HCT116 (cell line): ENCODE results near the gene SGIP1. TPM values are rescaled to one million over a fixed set of nuclear protein-coding genes. Genes with fewer than 3 reads are reported as not detected.

Experiments
- ATAC-seq: fragments of 200-7000 bp; cut with Tn5 transposase; 2 replicates; pipeline ENCODE4 v1.9.1; 2020; ENCODE audit warnings: mild to moderate bottlenecking, moderate library complexity
- BruUV-seq: library from RNA; stranded (reverse); fragments of 400-500 nt; replicated peaks from 2 replicates; lab custom pipeline; 2021; lab: Mats Ljungman, UMichigan
- CTCF ChIA-PET: fragments of 300-600 bp; sonication (Branson Sonifier 250); formaldehyde crosslinking; loops from one replicate; lab custom pipeline; 2021; ENCODE audit warnings: antibody characterized with exemption; lab: Charles Lee
- POLR2A ChIA-PET: fragments of 300-600, 350-600 bp; sonication (Branson Sonifier 250); formaldehyde crosslinking; loops from one replicate; lab custom pipeline; 2021; ENCODE audit warnings: antibody characterized with exemption; lab: Charles Lee
- RAD21 ChIA-PET, 2 experiments: fragments of 300-600 bp; sonication (Branson Sonifier 250); formaldehyde crosslinking; loops; one replicate each; lab custom pipeline; 2023; ENCODE audit warnings: low total read pairs in 2 of 2; ENCODE audit not compliant: uncharacterized antibody in 2 of 2, unreplicated experiment in 2 of 2, low non-redundant PET in 1 of 2; lab: Charles Lee
- DNase-seq: peaks from one replicate; pipeline ENCODE4 v3.0.0-alpha.2; 2010; ENCODE audit warnings: low read depth, low spot score
- H2AFZ ChIP-seq: fragments of 200-600 bp; shearing (Covaris generic), sonication (generic); 2 replicates; pipeline ENCODE4 v1.6.1; 2017; ENCODE audit warnings: low read depth, mixed run types, mixed read lengths, antibody characterized with exemption, low read length; ENCODE audit not compliant: poor library complexity, severe bottlenecking
- H3K27ac ChIP-seq: 2 replicates; pipeline ENCODE4 v1.5.1; 2012; ENCODE audit warnings: low read depth, low read length
- H3K27me3 ChIP-seq: fragments of 200-600 bp; sonication (generic); 2 replicates; pipeline ENCODE4 v1.6.1; 2016; ENCODE audit warnings: mixed run types, low read length, mixed read lengths; ENCODE audit not compliant: insufficient read depth
- H3K36me3 ChIP-seq, 2 experiments: fragments of 200-500 bp in 1 of 2; fragments of 200-600 bp in 1 of 2; sonication (Bioruptor generic) in 1 of 2; sonication (generic) in 1 of 2; 2 replicates each; pipeline versions ENCODE4 v1.5.1 to v1.6.1; 2014 to 2016; ENCODE audit warnings: low read length in 2 of 2, inconsistent platforms in 1 of 2, mixed read lengths in 1 of 2, mixed run types in 1 of 2; ENCODE audit not compliant: insufficient read depth in 2 of 2, control insufficient read depth in 1 of 2
- H3K4me1 ChIP-seq, 2 experiments: fragments of 200-600 bp in 1 of 2; sonication (generic) in 1 of 2; 2 replicates each; pipeline versions ENCODE4 v1.5.1 to v1.6.1; 2012 to 2017; ENCODE audit warnings: low read length in 2 of 2, inconsistent platforms in 1 of 2, mild to moderate bottlenecking in 1 of 2, mixed read lengths in 1 of 2, mixed run types in 1 of 2, moderate library complexity in 1 of 2; ENCODE audit not compliant: insufficient read depth in 2 of 2, control insufficient read depth in 1 of 2
- H3K4me2 ChIP-seq: fragments of 200-600 bp; sonication (generic); 2 replicates; pipeline ENCODE4 v1.6.1; 2017; ENCODE audit warnings: mixed run types, low read length, mixed read lengths
- H3K4me3 ChIP-seq, 2 experiments: fragments of 200-600 bp in 1 of 2; sonication (generic) in 1 of 2; replicated peaks in 1 of 2; 2 replicates each; pipeline ENCODE4 v1.5.1; 2011 to 2016; ENCODE audit warnings: low read length in 2 of 2, control low read depth in 1 of 2, low read depth in 1 of 2, mild to moderate bottlenecking in 1 of 2, mixed read lengths in 1 of 2, mixed run types in 1 of 2
- H3K79me2 ChIP-seq: fragments of 200-600 bp; sonication (generic); 2 replicates; pipeline ENCODE4 v1.6.1; 2017; ENCODE audit warnings: mild to moderate bottlenecking, mixed run types, low read length, moderate library complexity, mixed read lengths; ENCODE audit not compliant: insufficient read depth
- H3K9ac ChIP-seq: fragments of 200-600 bp; sonication (generic); 2 replicates; pipeline ENCODE4 v1.6.1; 2016; ENCODE audit warnings: low read length, mixed read lengths
- H3K9me2 ChIP-seq: fragments of 200-600 bp; sonication (generic), shearing (Covaris generic); 2 replicates; pipeline ENCODE4 v1.6.1; 2017; ENCODE audit warnings: mixed run types, mild to moderate bottlenecking, moderate library complexity; ENCODE audit not compliant: insufficient read depth
- H3K9me3 ChIP-seq, 2 experiments: fragments of 200-500 bp in 1 of 2; fragments of 200-600 bp in 1 of 2; sonication (Bioruptor generic) in 1 of 2; sonication (generic) in 1 of 2; 2 replicates each; pipeline ENCODE4 v1.6.1; 2014 to 2017; ENCODE audit warnings: low read length in 2 of 2, mixed read lengths in 2 of 2, inconsistent platforms in 1 of 2, low read depth in 1 of 2, mild to moderate bottlenecking in 1 of 2, mixed run types in 1 of 2, moderate library complexity in 1 of 2; ENCODE audit not compliant: control insufficient read depth in 1 of 2, insufficient read depth in 1 of 2
- H4K20me1 ChIP-seq: fragments of 200-600 bp; sonication (generic), shearing (Covaris generic); 2 replicates; pipeline ENCODE4 v1.6.1; 2017; ENCODE audit warnings: mixed run types, mild to moderate bottlenecking, moderate library complexity; ENCODE audit not compliant: insufficient read depth
- ATF3 ChIP-seq: IDR thresholded peaks from 2 replicates; pipeline ENCODE4 v1.6.1; 2012
- CBX3 ChIP-seq: IDR thresholded peaks from 2 replicates; pipeline ENCODE4 v1.6.1; 2012; ENCODE audit warnings: low read depth
- CEBPB ChIP-seq: IDR thresholded peaks from 2 replicates; pipeline ENCODE4 v1.6.1; 2012; ENCODE audit warnings: low read depth
- CTCF ChIP-seq, 3 experiments: fragments of 200-600 bp in 1 of 3; sonication (generic) in 1 of 3; IDR thresholded peaks in 2 of 3; conservative IDR thresholded peaks in 1 of 3; 2 replicates each; pipeline ENCODE4 v1.5.1; 2012 to 2017; ENCODE audit warnings: low read depth in 2 of 3, low read length in 2 of 3, antibody characterized with exemption in 1 of 3, borderline replicate concordance in 1 of 3, control low read depth in 1 of 3, mild to moderate bottlenecking in 1 of 3, mixed read lengths in 1 of 3, mixed run types in 1 of 3, moderate library complexity in 1 of 3; ENCODE audit not compliant: insufficient read depth in 1 of 3
- EZH2 ChIP-seq: fragments of 200-600 bp; sonication (generic); IDR thresholded peaks from 2 replicates; pipeline ENCODE4 v1.6.1; 2017; ENCODE audit warnings: antibody characterized with exemption, mixed run types
- EZH2phosphoT487 ChIP-seq: fragments of 200-600 bp; IDR thresholded peaks from 2 replicates; pipeline ENCODE4 v1.6.1; 2018; ENCODE audit warnings: antibody characterized with exemption, borderline replicate concordance
- JUND ChIP-seq: IDR thresholded peaks from 2 replicates; pipeline ENCODE4 v1.6.1; 2012
- POLR2A ChIP-seq: IDR thresholded peaks from 2 replicates; pipeline ENCODE4 v1.7.0; 2011; ENCODE audit warnings: borderline replicate concordance; ENCODE audit not compliant: insufficient read depth, insufficient read length; ENCODE audit errors: extremely low read depth
- POLR2AphosphoS5 ChIP-seq: IDR thresholded peaks from 2 replicates; pipeline ENCODE4 v1.6.1; 2011; ENCODE audit warnings: mild to moderate bottlenecking, low read depth, low read length, moderate library complexity
- RAD21 ChIP-seq: IDR thresholded peaks from 2 replicates; pipeline ENCODE4 v1.6.1; 2012; ENCODE audit warnings: low read depth, mild to moderate bottlenecking
- SIN3A ChIP-seq: IDR thresholded peaks from 2 replicates; pipeline ENCODE4 v1.6.1; 2012; ENCODE audit warnings: low read depth
- TCF7L2 ChIP-seq: IDR thresholded peaks from 2 replicates; pipeline ENCODE4 v1.7.0; 2011; ENCODE audit warnings: borderline replicate concordance, inconsistent platforms; ENCODE audit not compliant: insufficient read depth, insufficient read length; ENCODE audit errors: extremely low read depth
- intact Hi-C: fragments of 100-400 bp; cut with micrococcal nuclease; formaldehyde crosslinking; loops from 2 replicates; pipeline ENCODE4 v1.10.0; 2022
- total RNA-seq: library from RNA; stranded (reverse); gene quantifications from one replicate; pipeline ENCODE4 v1.2.1, GENCODE V29; 2021; ENCODE audit not compliant: unreplicated experiment
- TF ChIP-seq, protein P1 (sequence below): IDR thresholded peaks from 2 replicates; pipeline ENCODE4 v1.6.1; 2011; ENCODE audit warnings: mild to moderate bottlenecking, low read length, moderate library complexity; ENCODE audit not compliant: insufficient replicate concordance; ENCODE audit errors: extremely low read depth

Gene SGIP1
- total RNA-seq, 1 experiment from 2014 or later: 0.15 TPM

DNA sequence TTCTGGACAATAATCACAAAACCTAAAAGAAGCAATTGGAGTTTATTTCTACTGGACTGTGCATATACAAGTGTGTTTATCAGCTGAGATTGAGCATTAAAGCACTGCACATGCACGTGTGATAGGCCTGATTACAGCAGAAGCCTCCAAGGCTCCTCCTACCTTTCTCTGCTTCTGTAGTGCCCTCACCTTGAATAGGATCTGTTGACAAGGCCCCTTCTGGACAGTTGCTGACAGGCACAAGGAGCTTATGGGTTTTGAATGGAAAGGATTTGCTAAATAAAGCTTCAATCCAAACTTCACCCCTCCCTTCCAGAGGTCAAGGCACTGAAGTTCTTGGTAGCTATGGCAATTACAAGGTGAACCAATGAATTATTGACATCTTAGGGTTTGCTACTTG lies 7.9 kb upstream of the SGIP1 start:
- no peak for TF ChIP-seq TCF7L2
- no peak for TF ChIP-seq RAD21
- no peak for TF ChIP-seq EZH2phosphoT487
- TF ChIP-seq CBX3: no peak
- no peak for TF ChIP-seq JUND
- TF ChIP-seq POLR2A: no peak
- TF ChIP-seq, protein P1, sequence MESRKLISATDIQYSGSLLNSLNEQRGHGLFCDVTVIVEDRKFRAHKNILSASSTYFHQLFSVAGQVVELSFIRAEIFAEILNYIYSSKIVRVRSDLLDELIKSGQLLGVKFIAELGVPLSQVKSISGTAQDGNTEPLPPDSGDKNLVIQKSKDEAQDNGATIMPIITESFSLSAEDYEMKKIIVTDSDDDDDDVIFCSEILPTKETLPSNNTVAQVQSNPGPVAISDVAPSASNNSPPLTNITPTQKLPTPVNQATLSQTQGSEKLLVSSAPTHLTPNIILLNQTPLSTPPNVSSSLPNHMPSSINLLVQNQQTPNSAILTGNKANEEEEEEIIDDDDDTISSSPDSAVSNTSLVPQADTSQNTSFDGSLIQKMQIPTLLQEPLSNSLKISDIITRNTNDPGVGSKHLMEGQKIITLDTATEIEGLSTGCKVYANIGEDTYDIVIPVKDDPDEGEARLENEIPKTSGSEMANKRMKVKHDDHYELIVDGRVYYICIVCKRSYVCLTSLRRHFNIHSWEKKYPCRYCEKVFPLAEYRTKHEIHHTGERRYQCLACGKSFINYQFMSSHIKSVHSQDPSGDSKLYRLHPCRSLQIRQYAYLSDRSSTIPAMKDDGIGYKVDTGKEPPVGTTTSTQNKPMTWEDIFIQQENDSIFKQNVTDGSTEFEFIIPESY: no peak
- TF ChIP-seq EZH2: no peak
- TF ChIP-seq CEBPB: no peak
- TF ChIP-seq ATF3: no peak
- no peak for TF ChIP-seq CTCF (IDR thresholded peaks at IDR 0.05 in 2 of 3, conservative IDR thresholded peaks at IDR 0.05 in 1 of 3; ENCODE audit: borderline replicate concordance in 1 of 3, insufficient read depth in 1 of 3, low read depth in 2 of 3, low read length in 2 of 3)
- no peak for TF ChIP-seq POLR2AphosphoS5
- TF ChIP-seq SIN3A: no peak
- Histone ChIP-seq H2AFZ (no peak overlapping the region), H4K20me1 (no peaks in the 10 kb centered on the region), H3K79me2 (no peaks in the 10 kb centered on the region), H3K4me1 (peaks cover 0 to 41% of the 10 kb centered on the region in 2 experiments; a peak in 2 of 4 replicates), H3K4me2 (no peak overlapping the region), H3K27me3 (no peaks in the 10 kb centered on the region), H3K9me3 (no peaks in the 10 kb centered on the region), H3K9me2 (no peaks in the 10 kb centered on the region), H3K36me3 (no peaks in the 10 kb centered on the region), H3K9ac (no peak overlapping the region), H3K4me3 (no peak overlapping the region), H3K27ac (no peak overlapping the region)
- ChIA-PET CTCF (no interaction called here), RAD21 (no interaction called here), POLR2A (no interaction called here)
- ATAC-seq (peak; percentile 76), DNase-seq (no peak)
- BruUV-seq: no TSS peak
- intact Hi-C loops: no loop called here
